ENCODE data around the gene CLSTN2.

The CLSTN2 gene

DNA sequence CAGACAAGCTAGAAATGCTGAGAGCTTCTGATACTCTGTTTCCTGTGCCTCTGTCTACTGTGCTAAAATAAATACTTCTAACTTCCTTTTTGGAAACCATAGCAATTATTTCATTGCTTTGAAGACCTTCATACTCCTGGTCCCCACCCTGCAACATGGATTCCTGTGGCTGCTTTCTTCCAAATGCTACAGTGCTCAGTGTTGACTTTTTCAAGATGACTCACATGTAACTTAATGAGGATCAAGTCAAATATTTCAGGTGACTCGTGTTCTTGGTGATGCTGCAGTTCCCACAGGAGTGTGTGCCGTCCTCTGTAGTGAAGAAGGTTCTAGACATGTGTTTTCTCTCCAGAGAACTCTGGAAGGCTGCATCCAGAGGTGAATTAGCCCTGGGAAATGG is 288.6 kb downstream of the CLSTN2 start:
- no peak for TF ChIP-seq FOXA1 (IDR thresholded peaks at IDR 0.05)
- no peak for TF ChIP-seq LEF1 (IDR thresholded peaks at IDR 0.05; ENCODE audit: borderline replicate concordance)
- no peak for TF ChIP-seq SP1 (IDR thresholded peaks at IDR 0.05)
- no peak for TF ChIP-seq FOXM1 (IDR thresholded peaks at IDR 0.05; ENCODE audit: borderline replicate concordance)
- TF ChIP-seq CTBP1 (IDR thresholded peaks at IDR 0.05; ENCODE audit: borderline replicate concordance) = no peak
- no peak for TF ChIP-seq ZNF384 (IDR thresholded peaks at IDR 0.05)
- TF ChIP-seq PKNOX1 (IDR thresholded peaks at IDR 0.05) = no peak
- TF ChIP-seq L3MBTL2 (conservative IDR thresholded peaks at IDR 0.05) = no peak
- TF ChIP-seq BHLHE40 (IDR thresholded peaks at IDR 0.05; ENCODE audit: borderline replicate concordance) = no peak
- no peak for TF ChIP-seq SUZ12 (IDR thresholded peaks at IDR 0.05)
- no peak for TF ChIP-seq ELF4 (IDR thresholded peaks at IDR 0.05)
- no peak for TF ChIP-seq ARNT (IDR thresholded peaks at IDR 0.05)
- no peak for TF ChIP-seq NFRKB (IDR thresholded peaks at IDR 0.05)
- ChIA-PET POLR2A (no interaction called here), CTCF (no interaction called here)
- DNase-seq (ENCODE audit: extremely low spot score) = no peak

GRCh38 chr3:140224307-140224706 is 289.3 kb downstream of the CLSTN2 start:
- ChIA-PET CTCF (no interaction called here), POLR2A (no interaction called here)
- DNase-seq (ENCODE audit: extremely low spot score) = no peak
- TF ChIP-seq ELF4 (IDR thresholded peaks at IDR 0.05) (no peak), FOXM1 (IDR thresholded peaks at IDR 0.05; ENCODE audit: borderline replicate concordance) (no peak), L3MBTL2 (conservative IDR thresholded peaks at IDR 0.05) (no peak), BHLHE40 (IDR thresholded peaks at IDR 0.05; ENCODE audit: borderline replicate concordance) (no peak), ZNF384 (IDR thresholded peaks at IDR 0.05) (no peak), PKNOX1 (IDR thresholded peaks at IDR 0.05) (no peak), FOXK2 (IDR thresholded peaks at IDR 0.05) (no peak), HDGF (IDR thresholded peaks at IDR 0.05; ENCODE audit: borderline replicate concordance) (no peak)

- POLR2A ChIA-PET = no interaction called here
- DNase-seq (ENCODE audit: extremely low spot score) = no peak
- TF ChIP-seq FOXA1 (IDR thresholded peaks at IDR 0.05) = no peak
- no peak for TF ChIP-seq TARDBP (IDR thresholded peaks at IDR 0.05)
- CTCF ChIA-PET = no interaction called here
Observed at GRCh38 chr3:140225996-140226395, 291.0 kb downstream of the CLSTN2 start.

- ChIA-PET CTCF (no interaction called here), POLR2A (no interaction called here)
- TF ChIP-seq ZNF384 (IDR thresholded peaks at IDR 0.05) (no peak), BHLHE40 (IDR thresholded peaks at IDR 0.05; ENCODE audit: borderline replicate concordance) (no peak), CTBP1 (IDR thresholded peaks at IDR 0.05; ENCODE audit: borderline replicate concordance) (no peak)
Observed at GRCh38 chr3:140233702-140234101, 298.7 kb downstream of the CLSTN2 start.

GRCh38 chr3:140234256-140234655 is 299.3 kb downstream of the CLSTN2 start:
- no peak for DNase-seq (ENCODE audit: extremely low spot score)
- POLR2A ChIA-PET = no interaction called here
- CTCF ChIA-PET = no interaction called here
- TF ChIP-seq HDGF (IDR thresholded peaks at IDR 0.05; ENCODE audit: borderline replicate concordance) = no peak

More at GRCh38 chr3:140233702-140234101, 298.7 kb downstream of the CLSTN2 start:
- no peak for DNase-seq (ENCODE audit: extremely low spot score)

DNA sequence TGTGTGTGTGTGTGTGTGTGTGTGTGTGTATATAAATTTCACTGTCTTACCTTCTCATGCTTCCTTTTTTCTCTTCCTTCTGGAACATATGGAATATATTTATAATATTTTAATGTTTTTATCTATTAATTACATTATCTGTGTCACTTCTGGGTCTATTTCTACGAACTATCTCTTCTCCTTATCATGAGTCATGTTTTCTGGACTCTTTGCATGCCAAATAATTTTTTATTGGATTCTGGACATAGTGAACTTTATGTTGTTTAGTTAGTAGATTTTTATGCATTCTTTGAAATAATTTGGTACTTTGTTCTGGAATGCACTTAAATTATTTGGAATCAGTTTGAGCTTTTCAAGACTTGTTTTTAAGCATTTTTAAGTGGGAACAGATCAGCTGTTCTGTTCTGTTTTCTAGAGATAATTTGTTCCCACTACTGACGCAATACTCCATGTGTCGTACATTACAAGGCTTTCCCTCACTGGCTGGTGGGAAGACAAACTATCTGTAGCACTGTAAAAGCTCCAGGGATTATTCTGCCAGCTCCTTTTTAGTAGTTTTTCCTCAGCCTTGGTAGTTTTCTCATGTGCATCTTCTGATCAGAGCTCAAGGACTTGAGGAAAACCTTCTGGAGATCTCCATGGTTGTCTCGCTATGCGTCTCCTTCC is 302.0 kb downstream of the CLSTN2 start:
- TF ChIP-seq TARDBP (IDR thresholded peaks at IDR 0.05) = no peak
- TF ChIP-seq ZNF384 (IDR thresholded peaks at IDR 0.05) = no peak
- CTCF ChIA-PET = no interaction called here
- DNase-seq (ENCODE audit: extremely low spot score) = no peak
- POLR2A ChIA-PET = no interaction called here

GRCh38 chr3:140238646-140239314 is 303.8 kb downstream of the CLSTN2 start:
- no peak for TF ChIP-seq ZNF384 (IDR thresholded peaks at IDR 0.05)
- TF ChIP-seq LEF1 (IDR thresholded peaks at IDR 0.05; ENCODE audit: borderline replicate concordance) = no peak
- ChIA-PET CTCF (no interaction called here), POLR2A (no interaction called here)
- DNase-seq (ENCODE audit: extremely low spot score) = no peak

- ChIA-PET POLR2A (no interaction called here), CTCF (interaction anchor here (0.7 kb wide), 1 partner anchor 90 kb away, joined by 3 read pairs; no protein-coding TSS in a partner anchor)
- DNase-seq (ENCODE audit: extremely low spot score) = no peak
- TF ChIP-seq NFRKB (IDR thresholded peaks at IDR 0.05) = no peak
- TF ChIP-seq L3MBTL2 (conservative IDR thresholded peaks at IDR 0.05) = no peak
- no peak for TF ChIP-seq SP1 (IDR thresholded peaks at IDR 0.05)
Observed at GRCh38 chr3:140242818-140243276, 307.9 kb downstream of the CLSTN2 start.

All from HEK293T (cell line).